ENCODE results near the gene PPT1. TPM values are rescaled to one million over a fixed set of nuclear protein-coding genes. Genes with fewer than 3 reads are reported as not detected.

PPT1 gene
- total and polyA plus RNA-seq, 2 experiments from 2014 or later, result 67.4 to 202 TPM

- TF ChIP-seq CTCF (conservative IDR thresholded peaks at IDR 0.05; ENCODE audit: low read depth in 2 of 2) (no peak), ZNF462 (CRISPR knock-in tag; IDR thresholded peaks at IDR 0.05) (no peak)
Measured at GRCh38 chr1:40049725-40050124, 47.3 kb downstream of the PPT1 start (continued).

- H3K27ac ChIP-seq (ENCODE audit: low read depth), result 0 out of 2 replicates have a peak overlapping the region, but pooled peaks have one; percentile 51
- H3K27ac Mint-ChIP-seq, result no peak overlapping the region
- TF ChIP-seq ZNF462 (CRISPR knock-in tag; IDR thresholded peaks at IDR 0.05) (no peak), ZNF331 (CRISPR knock-in tag; IDR thresholded peaks at IDR 0.05; ENCODE audit: low read depth) (no peak), ETS1 (IDR thresholded peaks at IDR 0.05) (no peak), NANOG (IDR thresholded peaks at IDR 0.05; ENCODE audit: borderline replicate concordance) (no peak), JUNB (IDR thresholded peaks at IDR 0.05; ENCODE audit: unreplicated experiment) (no peak)
Measured at GRCh38 chr1:40047769-40048168, 49.3 kb downstream of the PPT1 start.

More at GRCh38 chr1:40047769-40048168, 49.3 kb downstream of the PPT1 start:
- DNase-seq (ENCODE audit: low spot score) (no peak), ATAC-seq (no peak)
- H3K36me3 Mint-ChIP-seq (ENCODE audit: low read depth), result peaks cover 17% of the 10 kb centered on the region
- H3K27me3 Mint-ChIP-seq (ENCODE audit: insufficient read depth, low read depth, poor library complexity), result no peaks in the 10 kb centered on the region
- no peaks in the 10 kb centered on the region for H3K27me3 ChIP-seq (ENCODE audit: insufficient read depth)
- no peak overlapping the region for H3K4me3 ChIP-seq
- H3K4me1 ChIP-seq (ENCODE audit: insufficient read depth), result no peaks in the 10 kb centered on the region
- no peak overlapping the region for H2AFZ ChIP-seq
- H3F3A ChIP-seq (replicated peaks; ENCODE audit: low read depth), result no peaks in the 10 kb centered on the region
- no peaks in the 10 kb centered on the region for H3K9me2 ChIP-seq (ENCODE audit: insufficient read depth)
- H3K79me2 ChIP-seq (replicated peaks; ENCODE audit: insufficient read depth), result peaks cover 100% of the 10 kb centered on the region
- H3K4me3 Mint-ChIP-seq, result no peak overlapping the region
- H3K36me3 ChIP-seq (ENCODE audit: insufficient read depth), result peaks cover 5% of the 10 kb centered on the region
- H4K20me1 ChIP-seq (replicated peaks; ENCODE audit: insufficient read depth), result peaks cover 63% of the 10 kb centered on the region
- no peak overlapping the region for H3K4me2 ChIP-seq
- no peaks in the 10 kb centered on the region for H3K9me3 Mint-ChIP-seq
- peaks cover 9% of the 10 kb centered on the region for H3K4me1 Mint-ChIP-seq
